ENCODE measurements around the gene HS6ST1. TPM values are rescaled to one million over a fixed set of nuclear protein-coding genes. Genes with fewer than 3 reads are reported as not detected.

HS6ST1 gene
- total and polyA plus RNA-seq, 4 donors, result 17.9 to 31.9 (median 25.4) TPM

- Histone ChIP-seq H3K4me3 (ENCODE audit: low read depth in 1 of 3, low read length in 3 of 3) (no peak overlapping the region), H3K27ac (ENCODE audit: low read depth in 1 of 2, low read length in 2 of 2) (peak overlapping the region in 1 of 2 donors; percentile 27), H3K27me3 (ENCODE audit: control insufficient read depth in 4 of 4, insufficient read depth in 4 of 4, low read length in 3 of 4) (no peaks in the 10 kb centered on the region), H3K4me1 (ENCODE audit: control insufficient read depth in 4 of 4, insufficient read depth in 4 of 4, low read length in 3 of 4) (peaks cover 23 to 49% (median 33%) of the 10 kb centered on the region in 4 donors), H3K36me3 (ENCODE audit: control insufficient read depth in 4 of 4, insufficient read depth in 3 of 4, low read depth in 1 of 4, low read length in 3 of 4) (no peaks in the 10 kb centered on the region), H3K9me3 (ENCODE audit: control insufficient read depth in 4 of 4, low read length in 3 of 4) (no peaks in the 10 kb centered on the region), H3K9ac (ENCODE audit: low read depth in 1 of 2, low read length in 2 of 2) (no peak overlapping the region)
- 91% methylated on average over 13 of the region's 13 CpGs for WGBS
- DNase-seq (ENCODE audit: low spot score), result no peak
- no peak for TF ChIP-seq FOXA2 (IDR thresholded peaks at IDR 0.05)
- TF ChIP-seq JUND (IDR thresholded peaks at IDR 0.05), result no peak
- TF ChIP-seq EGR1 (IDR thresholded peaks at IDR 0.05; ENCODE audit: low read depth in 2 of 2), result no peak
- no peak for TF ChIP-seq NR2F2 (IDR thresholded peaks at IDR 0.05)
- no peak for TF ChIP-seq ATF3 (IDR thresholded peaks at IDR 0.05)
- no peak for TF ChIP-seq REST (IDR thresholded peaks at IDR 0.05)
- TF ChIP-seq RXRA (IDR thresholded peaks at IDR 0.05), result no peak
- no peak for TF ChIP-seq TAF1 (conservative IDR thresholded peaks at IDR 0.05)
- TF ChIP-seq SP1 (IDR thresholded peaks at IDR 0.05), result no peak
- no peak for TF ChIP-seq CTCF (IDR thresholded peaks at IDR 0.05; ENCODE audit: low read depth, low read length, missing input control)
- TF ChIP-seq HNF4A (conservative IDR thresholded peaks at IDR 0.05), result no peak
- no peak for TF ChIP-seq HNF4G (IDR thresholded peaks at IDR 0.05)
- no peak for TF ChIP-seq YY1 (IDR thresholded peaks at IDR 0.05)
- TF ChIP-seq FOXA1 (IDR thresholded peaks at IDR 0.05), result no peak
- no peak for TF ChIP-seq ZBTB33 (IDR thresholded peaks at IDR 0.05)
- TF ChIP-seq MAX (IDR thresholded peaks at IDR 0.05), result no peak
These were observed 17.1 kb downstream of the HS6ST1 start for GRCh38 chr2:128301501-128301966.

GRCh38 chr2:128301021-128301420 is 17.6 kb downstream of the HS6ST1 start:
- TF ChIP-seq GABPA (IDR thresholded peaks at IDR 0.05 in 1 of 2, conservative IDR thresholded peaks at IDR 0.05 in 1 of 2), result no peak
- no peak for TF ChIP-seq NR2F2 (IDR thresholded peaks at IDR 0.05)
- no peak for TF ChIP-seq JUND (IDR thresholded peaks at IDR 0.05)
- no peak for TF ChIP-seq HNF4G (IDR thresholded peaks at IDR 0.05)
- TF ChIP-seq FOXA2 (IDR thresholded peaks at IDR 0.05), result no peak
- TF ChIP-seq CTCF (IDR thresholded peaks at IDR 0.05; ENCODE audit: low read depth, low read length, missing input control), result no peak
- TF ChIP-seq REST (IDR thresholded peaks at IDR 0.05), result no peak
- TF ChIP-seq TAF1 (conservative IDR thresholded peaks at IDR 0.05), result no peak
- no peak for DNase-seq (ENCODE audit: low spot score)
- no peak overlapping the region for H3K27ac ChIP-seq (ENCODE audit: low read depth in 1 of 2, low read length in 2 of 2)
- no peak overlapping the region for H3K4me3 ChIP-seq (ENCODE audit: low read depth in 1 of 3, low read length in 3 of 3)
- H3K27me3 ChIP-seq (ENCODE audit: control insufficient read depth in 4 of 4, insufficient read depth in 4 of 4, low read length in 3 of 4), result no peaks in the 10 kb centered on the region
- peaks cover 18 to 44% (median 28%) of the 10 kb centered on the region in 4 donors for H3K4me1 ChIP-seq (ENCODE audit: control insufficient read depth in 4 of 4, insufficient read depth in 4 of 4, low read length in 3 of 4)
- no peaks in the 10 kb centered on the region for H3K36me3 ChIP-seq (ENCODE audit: control insufficient read depth in 4 of 4, insufficient read depth in 3 of 4, low read depth in 1 of 4, low read length in 3 of 4)
- H3K9me3 ChIP-seq (ENCODE audit: control insufficient read depth in 4 of 4, low read length in 3 of 4), result no peaks in the 10 kb centered on the region
- WGBS, result 91% methylated on average over 8 of the region's 8 CpGs
- H3K9ac ChIP-seq (ENCODE audit: low read depth in 1 of 2, low read length in 2 of 2), result no peak overlapping the region
